SK-N-MC (cell line): ENCODE measurements around the gene CYP46A1.

Source experiments
- EZH2 ChIP-seq: fragments of 200-600 bp; sonication (generic); IDR thresholded peaks from one replicate; pipeline ENCODE4 v1.6.1; 2017; ENCODE audit warnings: antibody characterized with exemption
- FOXP2 ChIP-seq: optimal IDR thresholded peaks from 2 replicates; pipeline ENCODE3; 2011; ENCODE audit warnings: mild to moderate bottlenecking, moderate library complexity; ENCODE audit not compliant: insufficient read depth; ENCODE audit errors: extremely low read length, control extremely low read depth

DNA sequence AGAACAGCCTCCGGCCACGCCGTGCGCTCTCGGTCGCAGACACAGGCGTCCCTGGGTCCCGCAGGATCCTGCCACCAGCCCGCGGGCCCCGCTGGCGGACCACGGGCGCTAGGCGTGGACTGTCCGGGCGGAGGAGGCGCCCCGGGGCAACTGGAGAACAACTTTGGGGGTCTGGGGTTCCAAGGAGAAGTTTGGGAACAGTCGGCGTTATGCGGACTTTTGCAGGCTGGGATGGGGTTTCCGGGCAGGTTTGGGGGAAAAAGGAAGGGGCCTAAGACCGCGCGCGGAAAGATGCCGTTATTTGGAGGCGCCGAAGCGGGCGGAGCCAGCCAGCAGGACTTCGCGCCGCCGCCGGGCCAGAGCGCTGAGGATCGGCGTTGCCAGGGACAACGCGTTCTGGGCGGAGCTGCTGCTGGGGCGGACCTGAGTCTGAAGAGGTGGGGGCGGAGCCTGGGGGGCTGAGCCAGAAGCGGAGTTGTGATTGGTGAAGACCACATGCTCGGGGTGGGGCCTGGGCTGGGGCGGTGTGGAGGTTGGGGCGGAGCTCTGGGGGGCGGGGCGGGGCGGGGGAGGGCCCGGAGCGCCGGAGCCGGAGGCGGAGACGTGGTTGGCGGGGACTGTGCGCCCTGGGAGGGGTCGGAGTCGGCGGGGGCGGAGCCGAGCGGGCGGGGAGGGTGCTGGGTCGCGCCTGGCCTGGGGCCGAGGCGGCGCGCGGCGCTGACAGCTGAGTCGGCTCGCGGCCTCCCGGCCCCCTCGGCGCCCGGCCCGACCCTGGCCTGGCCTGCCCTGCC is at the start of gene CYP46A1:
- TF ChIP-seq EZH2: no peak
- no peak for TF ChIP-seq FOXP2
